Ramos (cell line): Measurements from ENCODE around the gene DDX47.
"Not testable (repeated sequence)": the region's sequence is repeated elsewhere in the genome, so short reads cannot be mapped to it uniquely, and the experiment has no call there.

Experiments
- in situ Hi-C: fragments of 300-500 bp; cut with MboI; formaldehyde crosslinking; loops from one replicate; pipeline ENCODE4 v1.14.3; 2022; ENCODE audit warnings: low sequenced_read_pairs; ENCODE audit not compliant: unreplicated experiment

Gene DDX47

GRCh38 chr12:12868477-12869235 is 55.5 kb downstream of the DDX47 start:
- in situ Hi-C loops: no loop called here

- in situ Hi-C loops: no loop called here
These were observed 57.3 kb downstream of the DDX47 start for GRCh38 chr12:12870465-12870864.

- in situ Hi-C loops: no loop called here
These were observed 58.5 kb downstream of the DDX47 start for GRCh38 chr12:12871587-12872138.

- in situ Hi-C loops: no loop called here
These were observed 59.2 kb downstream of the DDX47 start for GRCh38 chr12:12872139-12872933.

GRCh38 chr12:12872934-12873275 is 59.8 kb downstream of the DDX47 start:
- in situ Hi-C loops: no loop called here

GRCh38 chr12:12874029-12874428 is 60.9 kb downstream of the DDX47 start:
- in situ Hi-C loops: no loop called here

- in situ Hi-C loops: not testable (repeated sequence)
These were observed 62.2 kb downstream of the DDX47 start for GRCh38 chr12:12875301-12875700.

GRCh38 chr12:12877153-12877768 is 64.1 kb downstream of the DDX47 start:
- in situ Hi-C loops: no loop called here

- in situ Hi-C loops: no loop called here
These were observed 64.8 kb downstream of the DDX47 start for GRCh38 chr12:12877781-12878455.
